NCI-H2196 (cell line): ENCODE measurements around the gene TP53BP1.
"Not testable (repeated sequence)": the region's sequence is repeated elsewhere in the genome, so short reads cannot be mapped to it uniquely, and the experiment has no call there.

ENCODE experiments used
- DNase-seq: peaks from one replicate; lab custom pipeline; 2025; ENCODE audit not compliant: unreplicated experiment; lab: John Stamatoyannopoulos, UW

TP53BP1 gene

DNA sequence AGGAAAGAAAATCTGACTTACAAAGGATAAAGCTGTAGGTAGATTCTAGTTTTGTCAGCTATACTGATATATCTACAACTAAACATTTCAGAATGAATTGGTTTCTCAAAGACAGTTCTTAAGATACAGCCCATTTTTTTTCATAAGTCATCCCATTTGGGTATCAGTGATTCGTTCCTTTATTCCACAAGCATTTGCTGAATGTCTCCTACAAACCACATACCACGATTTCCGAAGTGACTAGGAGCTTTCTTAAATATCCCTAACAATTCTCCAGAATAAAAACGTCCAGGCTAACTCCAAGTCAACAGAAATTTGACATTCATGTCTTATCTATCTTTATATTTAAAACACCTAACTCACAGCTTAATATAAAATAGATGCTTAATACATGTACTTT, 59.8 kb downstream of the TP53BP1 start:
- no peak for DNase-seq

DNA sequence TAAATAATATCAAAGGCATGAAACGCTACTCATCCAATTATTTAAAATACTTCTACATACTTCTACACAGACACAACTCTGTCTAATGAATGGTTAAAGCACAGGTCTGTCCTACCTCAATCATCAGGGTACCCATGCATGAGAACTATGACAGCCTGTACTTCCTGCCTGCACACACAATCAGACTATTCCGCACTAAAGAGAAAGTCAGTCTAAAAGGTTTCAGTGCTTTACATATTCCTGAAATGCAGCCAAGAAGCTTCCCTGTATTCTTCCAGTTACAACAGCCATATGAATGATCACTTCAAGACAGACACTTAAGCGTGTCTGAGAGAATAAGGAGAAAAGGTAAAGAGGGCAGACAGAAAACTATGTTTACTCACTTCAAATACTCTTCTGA, 63.3 kb downstream of the TP53BP1 start:
- no peak for DNase-seq

DNA sequence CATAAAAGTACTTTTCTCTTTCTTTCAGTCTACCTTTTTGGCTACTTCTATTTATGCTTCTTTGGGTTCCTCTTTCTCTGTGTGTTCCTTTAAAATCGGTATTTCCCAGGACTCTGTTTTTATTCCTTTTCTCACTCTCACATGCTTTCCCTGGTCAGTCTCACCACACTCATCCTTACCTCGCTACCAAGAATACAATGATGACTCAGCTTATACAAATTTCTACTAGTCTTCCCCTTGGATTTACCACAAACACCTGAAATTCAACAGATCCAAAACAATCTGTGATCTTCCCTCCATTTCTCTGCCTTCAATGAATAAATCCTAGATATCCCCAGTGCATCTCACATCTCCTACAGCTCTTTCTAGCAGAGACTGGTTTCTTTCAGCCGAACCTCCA, 69.2 kb downstream of the TP53BP1 start:
- DNase-seq = no peak

DNA sequence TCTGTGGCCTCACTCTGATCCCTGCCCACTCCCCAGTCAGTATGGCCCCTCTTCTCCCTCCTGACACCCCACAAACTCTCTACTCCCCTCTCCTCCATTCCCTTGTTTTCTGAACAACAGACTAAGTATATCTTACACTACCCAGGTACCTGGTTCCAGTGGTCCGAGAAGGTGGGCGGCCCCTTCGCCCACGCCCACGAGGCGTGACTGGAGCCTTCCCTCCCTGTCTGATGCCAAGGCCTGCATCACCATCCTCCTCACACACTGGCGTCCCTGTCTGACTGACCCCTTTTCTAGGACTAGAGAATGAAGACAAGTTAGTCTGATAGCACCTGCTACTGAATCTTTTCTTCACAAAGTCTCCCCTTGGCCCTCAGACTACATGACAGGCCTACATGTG, 72.1 kb downstream of the TP53BP1 start:
- no peak for DNase-seq

DNA sequence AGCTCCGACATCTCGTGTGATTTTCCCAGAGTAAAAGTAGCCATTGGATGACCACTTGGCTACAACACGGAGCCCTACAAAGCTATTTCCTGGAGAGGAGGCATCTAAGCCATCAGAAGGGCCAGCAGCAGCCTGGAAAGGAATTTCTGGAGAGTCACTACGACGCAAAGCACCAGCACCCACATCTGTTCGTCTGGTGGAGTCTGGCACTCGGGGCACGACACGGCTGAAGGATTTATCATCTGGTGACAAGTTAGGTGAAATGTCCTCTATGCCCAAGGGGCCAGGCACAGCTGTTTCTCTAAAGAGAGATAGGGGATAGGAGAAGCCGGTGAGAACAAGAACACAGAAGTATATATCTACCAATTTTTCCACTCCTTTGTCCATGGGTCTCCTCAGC, 72.5 kb downstream of the TP53BP1 start:
- DNase-seq = no peak

DNA sequence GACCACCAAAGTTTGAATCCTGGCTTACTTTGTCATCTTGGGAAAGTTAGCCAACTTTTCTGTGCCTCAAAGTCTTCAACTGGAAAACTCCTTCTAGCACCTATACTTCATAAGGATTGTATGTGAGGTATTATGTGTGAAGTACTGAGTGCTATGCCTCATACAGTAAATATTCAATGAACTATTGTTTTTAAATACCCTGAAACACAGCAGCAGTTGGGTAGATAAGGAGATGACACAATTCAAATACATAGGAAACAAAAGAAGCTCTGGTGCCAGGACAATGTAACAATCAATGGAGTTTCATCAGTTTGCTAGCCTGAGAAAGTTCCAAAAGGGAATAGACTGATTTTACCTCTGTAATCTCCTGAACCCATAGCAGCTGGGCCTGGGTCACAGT, 78.8 kb downstream of the TP53BP1 start:
- DNase-seq = no peak

DNA sequence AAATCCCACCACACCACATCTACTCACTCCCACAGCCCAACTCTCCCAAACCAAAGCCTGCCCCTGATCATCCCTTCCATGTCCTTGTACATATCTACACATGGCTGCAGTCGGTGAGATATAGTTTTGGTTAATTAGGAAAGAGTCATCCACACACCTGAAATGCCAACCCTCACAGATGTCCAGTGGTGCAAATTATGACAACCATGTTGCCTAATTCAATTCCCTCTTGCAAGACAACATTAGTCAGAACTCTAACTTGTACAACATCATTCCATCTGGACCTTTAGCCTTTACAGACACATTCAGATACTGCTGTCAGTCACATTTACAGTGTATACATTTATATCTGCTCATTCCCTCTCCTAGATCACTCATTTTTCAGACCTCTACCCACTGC, 80.9 kb downstream of the TP53BP1 start:
- DNase-seq = no peak

DNA sequence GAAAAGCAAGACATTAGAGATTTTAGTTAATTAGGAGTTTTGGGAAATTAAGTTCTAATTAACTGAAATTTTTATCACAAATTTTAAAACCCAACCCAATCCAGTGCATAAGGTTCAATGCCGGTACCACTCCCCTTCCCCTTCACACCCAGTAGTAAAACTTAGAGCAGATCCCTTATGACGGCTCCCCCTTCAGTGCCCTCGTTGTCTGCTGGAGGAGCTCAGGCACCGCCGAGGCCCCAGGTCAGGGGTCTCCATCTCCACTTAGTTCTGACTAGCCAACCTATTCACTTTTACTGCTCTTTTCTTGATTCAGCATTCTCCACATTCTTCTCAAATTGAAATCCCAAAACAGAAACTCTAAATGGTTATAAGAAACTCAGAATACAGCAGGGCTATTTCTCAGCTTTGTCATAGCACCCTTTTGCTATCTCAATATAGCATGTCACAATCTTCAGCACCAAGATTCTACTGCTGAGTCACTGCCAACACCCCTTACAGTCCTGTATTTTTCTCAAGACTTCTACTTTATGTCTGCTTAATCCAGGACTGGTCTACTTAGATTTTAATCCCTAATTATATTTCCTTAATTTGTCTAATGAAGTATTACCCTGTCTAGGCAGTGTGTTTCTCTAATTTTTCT, 82.3 kb downstream of the TP53BP1 start:
- DNase-seq = no peak

DNA sequence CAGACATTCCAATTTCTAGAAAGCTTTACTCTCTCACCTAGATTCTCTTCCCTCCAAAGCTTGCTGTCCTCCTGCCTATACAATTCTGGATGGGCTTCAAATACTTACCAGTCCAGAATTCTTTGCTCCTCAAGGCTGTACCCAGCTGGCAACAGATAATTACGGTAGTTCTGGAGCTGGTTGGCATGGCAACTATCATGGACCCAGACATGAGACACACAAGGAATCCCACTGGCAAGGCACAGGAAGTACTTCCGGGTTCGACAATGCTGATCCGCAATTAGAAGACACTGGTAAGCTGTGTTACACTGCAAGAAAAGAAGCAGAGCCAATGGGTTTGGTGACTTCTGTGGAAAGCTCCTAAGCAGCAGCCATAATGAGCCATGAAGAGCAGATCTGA, 84.2 kb downstream of the TP53BP1 start:
- no peak for DNase-seq

DNA sequence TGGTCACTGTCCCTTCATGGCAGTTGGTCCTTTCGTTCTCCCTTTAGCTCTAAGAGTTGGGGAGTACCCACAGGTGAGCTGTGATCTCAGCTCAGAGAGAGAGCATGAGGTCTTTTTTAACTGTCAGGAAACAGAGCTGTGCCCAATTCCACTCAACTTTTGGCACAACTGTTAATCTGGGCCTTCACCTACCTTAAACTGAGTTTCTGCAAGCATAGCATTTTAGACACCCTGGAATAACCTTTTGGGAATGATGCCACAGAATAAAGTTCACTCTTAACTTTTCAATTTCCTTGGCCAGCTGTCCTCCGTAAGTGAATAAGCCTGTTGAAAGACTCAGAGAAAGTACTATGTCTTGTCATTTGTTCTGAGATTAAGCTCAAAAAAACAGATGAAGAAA, 86.1 kb downstream of the TP53BP1 start:
- DNase-seq = no peak

DNA sequence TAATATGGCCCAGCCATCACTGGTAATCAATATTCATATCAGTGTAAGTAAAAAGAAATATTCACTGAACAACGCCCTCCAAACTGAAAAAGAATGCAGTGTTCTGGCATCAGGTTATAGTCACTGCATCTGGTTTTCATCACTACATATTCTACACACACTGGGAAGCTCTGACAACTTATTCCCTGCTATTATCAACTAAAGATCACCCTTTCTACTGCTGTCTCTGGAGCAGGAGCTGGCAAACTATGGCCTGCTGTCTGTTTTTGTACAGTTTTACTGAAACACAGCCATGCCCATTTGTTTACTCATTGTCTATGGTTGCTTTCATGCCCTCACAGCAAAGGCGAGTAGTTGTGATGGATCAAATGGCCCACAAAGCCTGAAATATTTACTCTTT, 86.8 kb downstream of the TP53BP1 start:
- no peak for DNase-seq

DNA sequence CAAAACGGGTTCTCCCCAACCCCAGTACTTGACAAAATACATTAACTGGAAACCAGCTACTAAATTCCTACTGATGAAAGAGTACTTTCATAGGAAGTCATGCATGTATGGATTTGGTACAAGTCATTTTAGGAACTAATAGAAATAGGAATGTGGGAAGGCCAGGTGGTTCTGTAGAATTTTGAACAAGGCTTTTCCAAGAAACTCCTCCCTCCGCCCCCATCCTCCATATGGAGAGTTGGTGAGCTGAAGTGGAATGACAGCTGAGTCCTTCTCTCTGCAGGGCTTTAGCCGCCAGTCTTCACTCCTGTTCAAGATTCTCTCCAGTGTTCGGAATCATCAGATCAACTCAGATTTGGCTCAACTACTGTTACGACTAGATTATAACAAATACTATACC, 88.8 kb downstream of the TP53BP1 start:
- no peak for DNase-seq

DNA sequence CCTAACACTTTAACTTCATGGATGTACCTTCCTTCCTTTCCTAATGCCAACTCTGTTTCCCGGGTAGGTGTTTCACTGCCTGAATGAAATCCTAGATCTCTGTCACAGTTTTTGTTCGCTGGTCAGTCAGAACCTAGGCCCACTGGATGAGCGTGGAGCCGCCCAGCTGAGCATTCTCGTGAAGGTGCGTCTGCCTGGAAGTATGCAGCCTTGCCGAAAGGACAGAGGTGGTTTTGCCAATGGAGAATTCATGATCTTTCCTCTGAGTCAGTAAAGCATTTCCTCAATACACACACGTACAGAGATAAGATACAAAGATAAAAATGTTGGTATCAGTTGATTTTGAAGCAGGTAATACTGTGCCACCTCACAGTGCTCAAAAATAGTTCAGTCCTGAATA, 89.3 kb downstream of the TP53BP1 start:
- no peak for DNase-seq

DNA sequence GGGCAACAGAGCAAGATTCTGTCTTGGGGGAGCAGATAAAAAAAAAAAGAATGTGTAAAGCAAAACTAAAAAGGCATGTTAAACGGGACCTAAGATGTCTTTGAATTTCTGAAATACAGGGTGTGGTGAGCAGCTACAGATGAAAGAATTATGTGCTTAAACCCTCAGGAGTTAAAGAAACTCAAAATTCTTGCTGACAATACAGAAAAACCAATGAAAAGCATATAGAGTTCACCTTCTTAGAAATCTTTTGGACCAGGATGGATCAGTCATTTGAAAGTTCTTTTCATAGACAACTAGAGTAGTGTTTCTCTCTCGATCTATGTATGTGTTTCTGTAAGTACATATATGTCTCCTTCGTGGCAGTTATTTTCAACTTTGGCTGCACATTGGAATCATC, 90.7 kb downstream of the TP53BP1 start:
- no peak for DNase-seq

DNA sequence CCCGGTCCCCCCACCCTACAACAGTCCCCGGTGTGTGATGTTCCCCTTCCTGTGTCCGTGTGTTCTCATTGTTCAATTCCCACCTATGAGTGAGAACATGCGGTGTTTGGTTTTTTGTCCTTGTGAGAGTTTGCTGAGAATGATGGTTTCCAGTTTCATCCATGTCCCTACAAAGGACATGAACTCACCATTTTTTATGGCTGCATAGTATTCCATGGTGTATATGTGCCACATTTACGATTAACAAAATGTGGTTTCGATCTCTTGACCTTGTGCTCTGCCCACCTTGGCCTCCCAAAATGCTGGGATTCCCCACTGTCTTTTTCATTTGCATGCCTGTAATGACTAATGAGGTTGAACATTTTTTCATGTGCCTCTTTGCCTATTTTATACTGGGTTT, 99.4 kb downstream of the TP53BP1 start:
- not testable (repeated sequence) for DNase-seq

DNA sequence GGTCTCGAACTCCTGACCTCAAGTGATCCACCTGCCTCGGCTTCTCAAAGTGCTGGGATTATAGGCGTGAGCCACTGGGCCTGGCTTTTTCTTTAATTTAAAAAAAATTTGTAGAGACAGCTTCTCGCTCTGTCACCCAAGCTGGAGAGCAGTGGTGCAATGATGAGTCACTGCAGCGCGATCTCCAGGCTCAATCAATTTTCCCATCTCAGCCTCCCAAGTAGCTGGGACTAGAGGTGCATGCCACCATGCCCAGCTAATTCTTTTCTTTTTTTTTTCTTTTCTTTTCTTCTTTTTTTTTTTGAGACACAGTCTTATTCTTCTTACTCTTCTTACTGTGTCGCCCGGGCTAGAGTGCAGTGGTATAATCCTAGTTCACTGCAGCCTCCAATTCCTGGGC, 102.2 kb downstream of the TP53BP1 start:
- DNase-seq = no peak

DNA sequence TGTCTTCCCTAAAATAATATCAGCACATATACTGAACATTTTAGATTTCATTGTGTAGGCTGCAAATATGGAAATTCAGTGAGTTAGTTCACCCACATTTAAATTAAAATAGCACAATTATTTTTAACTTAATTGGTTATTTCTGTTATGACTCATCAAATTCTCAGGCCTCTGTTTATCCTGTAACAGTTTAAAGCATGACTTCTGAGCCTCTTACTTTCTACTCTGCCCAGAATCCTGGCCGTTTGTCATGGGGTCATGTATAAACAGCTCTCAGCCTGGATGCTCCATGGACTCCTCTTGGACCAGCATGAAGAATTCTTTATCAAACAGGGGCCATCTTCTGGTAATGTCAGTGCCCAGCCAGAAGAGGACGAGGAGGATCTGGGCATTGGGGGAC, 109.9 kb downstream of the TP53BP1 start:
- DNase-seq = no peak

DNA sequence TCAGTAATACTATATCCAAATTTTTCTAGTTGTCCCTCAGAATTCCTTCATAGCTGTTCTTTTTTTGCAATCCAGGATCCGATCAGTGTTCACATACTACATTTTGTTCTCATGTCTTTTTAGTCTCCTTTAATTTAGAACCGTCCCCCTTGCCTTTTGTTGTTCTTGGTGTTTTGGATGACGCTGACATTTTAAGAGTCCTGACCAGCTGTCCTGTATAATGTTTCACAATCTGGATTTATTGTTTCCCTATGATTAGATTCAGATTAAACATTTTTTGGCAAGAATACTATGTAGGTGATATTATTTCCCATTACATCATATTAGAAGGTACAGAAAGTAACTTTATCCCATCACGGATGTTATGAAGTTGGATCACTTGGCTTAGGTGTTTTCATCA, 110.6 kb downstream of the TP53BP1 start:
- DNase-seq = no peak

DNA sequence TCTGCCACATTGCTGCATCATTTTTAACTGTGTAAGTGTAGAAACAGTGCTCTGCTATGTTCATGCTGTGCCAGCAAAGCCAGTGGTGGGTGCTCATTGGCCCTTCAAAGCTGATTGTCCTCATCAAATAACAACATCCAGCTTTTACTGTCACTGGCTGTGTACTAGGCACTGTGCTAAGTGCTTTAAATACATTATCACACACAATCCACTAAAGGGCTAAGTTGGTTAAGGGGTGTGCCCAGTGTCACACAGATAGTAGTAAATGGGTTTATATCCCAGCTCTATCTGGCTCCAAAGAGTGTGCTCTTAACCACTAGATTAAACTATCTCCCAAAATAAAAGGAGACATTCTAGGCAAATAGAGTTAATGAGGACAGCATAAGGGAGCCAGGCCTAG, 114.4 kb downstream of the TP53BP1 start:
- no peak for DNase-seq

DNA sequence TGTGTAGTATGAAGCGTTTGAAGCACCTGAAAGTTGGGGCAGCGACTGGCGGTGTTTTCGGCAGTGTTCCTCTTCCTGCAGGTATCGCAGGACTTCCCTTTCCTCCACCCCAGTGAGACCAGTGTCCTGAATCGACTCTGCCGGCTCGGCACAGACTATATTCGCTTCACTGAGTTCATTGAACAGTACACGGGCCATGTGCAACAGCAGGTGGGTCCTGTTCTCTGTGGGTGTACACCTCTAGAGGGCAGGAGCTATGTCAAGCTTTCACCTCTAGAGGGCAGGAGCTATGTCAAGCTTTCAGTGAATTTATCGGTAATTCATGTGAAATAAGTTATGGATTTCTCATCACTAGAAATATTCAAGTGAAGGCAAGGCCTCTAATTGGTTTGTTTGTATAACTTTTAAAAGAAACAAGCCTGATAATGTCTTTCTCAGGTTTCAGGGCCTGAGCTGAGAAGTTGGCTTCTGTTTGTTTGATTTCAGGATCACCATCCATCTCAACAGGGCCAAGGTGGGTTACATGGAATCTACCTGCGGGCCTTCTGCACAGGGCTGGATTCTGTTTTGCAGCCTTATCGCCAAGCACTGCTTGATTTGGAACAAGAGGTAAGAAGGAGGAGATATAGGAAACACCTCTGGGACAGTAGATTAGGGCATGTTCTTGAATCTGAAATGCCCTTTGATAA, 116.8 kb downstream of the TP53BP1 start:
- DNase-seq = peak; percentile 14

DNA sequence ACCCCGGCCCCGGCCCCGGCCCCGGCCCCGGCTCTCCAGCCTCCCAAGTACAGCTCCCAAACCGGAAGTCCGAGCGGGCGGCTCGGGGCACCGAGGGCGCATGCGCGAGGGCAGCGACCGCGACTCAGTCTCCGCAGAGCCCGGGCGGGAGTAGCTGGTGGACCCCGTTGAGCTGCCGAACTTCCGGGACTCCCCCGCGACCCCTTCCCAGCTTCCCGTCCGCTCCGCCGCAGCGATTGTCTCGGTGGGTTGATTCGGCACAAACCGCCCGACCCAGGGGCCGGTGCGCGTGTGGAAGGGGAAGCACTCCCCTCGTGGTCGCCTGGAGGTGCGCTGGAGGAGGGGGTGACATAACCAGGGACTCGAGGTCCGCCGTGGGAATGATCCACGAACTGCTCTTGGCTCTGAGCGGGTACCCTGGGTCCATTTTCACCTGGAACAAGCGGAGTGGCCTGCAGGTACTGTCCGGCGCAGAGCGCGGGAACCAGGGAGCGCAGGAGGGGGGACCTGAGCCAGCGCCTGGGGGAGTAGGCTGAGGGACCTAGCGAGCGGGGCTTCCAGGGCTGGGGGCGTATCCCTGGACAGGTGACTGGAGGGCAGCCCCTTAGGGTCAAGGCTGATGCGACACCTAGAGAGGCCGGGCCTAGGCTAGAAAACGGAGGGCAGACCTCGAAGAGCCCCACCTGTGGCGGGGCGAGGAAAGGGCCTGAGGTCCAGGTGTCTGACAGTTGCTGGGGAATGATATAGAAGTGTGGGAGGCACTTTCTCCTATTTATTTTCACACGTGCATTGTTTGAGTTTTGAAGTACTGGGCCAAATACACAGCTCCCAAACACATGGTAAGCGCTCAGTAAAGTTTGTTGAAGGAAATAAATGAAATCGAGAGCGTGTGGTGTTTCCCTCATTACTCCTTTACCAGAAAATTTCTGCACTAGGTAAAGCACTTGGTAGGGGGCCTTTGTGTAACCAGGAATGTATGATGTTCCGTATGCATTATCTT, 121.7 kb downstream of the TP53BP1 start, which contains the start of the genes TUBGCP4 and ZSCAN29:
Gene TUBGCP4 (plus strand): TSS at position 127 of the 1,000 bp plus-strand sequence. CDS start 254 bp downstream, at position 381.
Gene ZSCAN29 (minus strand): TSS at position 69 of the 1,000 bp plus-strand sequence. CDS start 1,130 bp downstream, outside the sequence.
- peak; percentile 68 for DNase-seq
